Activated effector memory CD4-positive, alpha-beta T cell treated with Interleukin-2 at 50 U/mL for 16 hours (primary cell): Measurements from ENCODE around the gene SAG.

Experiments used
- DNase-seq: peaks from one replicate; pipeline ENCODE4 v3.0.0-alpha.2; 2020

SAG gene

DNA sequence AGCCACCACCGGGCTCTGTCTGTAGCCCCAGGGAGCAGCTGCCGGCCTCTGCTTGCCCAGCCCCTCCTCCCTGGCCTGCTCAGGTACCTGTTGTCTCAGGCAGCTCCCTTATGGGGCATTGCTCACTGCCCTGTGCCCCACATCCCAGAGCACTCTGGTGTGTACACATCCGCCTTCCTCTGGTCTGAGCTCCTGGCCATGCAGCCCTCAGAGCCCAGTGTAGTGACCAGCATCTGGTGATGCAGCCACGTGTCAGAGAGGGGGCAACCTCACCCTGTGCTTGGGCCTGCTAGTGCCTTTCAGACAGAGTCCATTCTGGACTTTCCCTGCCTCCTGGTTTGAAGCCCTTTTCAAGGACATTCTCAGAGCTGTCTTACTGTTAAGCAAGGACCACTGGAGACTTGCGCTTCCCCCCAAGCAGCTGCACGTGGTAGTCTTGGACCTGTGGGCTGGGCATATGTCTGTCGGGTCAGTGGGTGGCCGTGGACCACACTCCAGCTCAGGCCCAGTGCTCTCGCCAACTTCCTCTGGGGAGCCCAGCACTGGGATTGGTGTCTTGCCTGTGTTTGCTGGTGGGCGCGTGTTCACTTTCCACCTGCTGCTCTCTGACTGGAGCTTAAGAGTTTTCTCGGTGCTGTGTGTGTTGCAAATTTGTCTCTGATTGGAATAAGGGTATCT lies 77.3 kb downstream of the SAG start:
- no peak for DNase-seq

GRCh38 chr2:233385489-233386044 lies 78.0 kb downstream of the SAG start:
- no peak for DNase-seq

DNA sequence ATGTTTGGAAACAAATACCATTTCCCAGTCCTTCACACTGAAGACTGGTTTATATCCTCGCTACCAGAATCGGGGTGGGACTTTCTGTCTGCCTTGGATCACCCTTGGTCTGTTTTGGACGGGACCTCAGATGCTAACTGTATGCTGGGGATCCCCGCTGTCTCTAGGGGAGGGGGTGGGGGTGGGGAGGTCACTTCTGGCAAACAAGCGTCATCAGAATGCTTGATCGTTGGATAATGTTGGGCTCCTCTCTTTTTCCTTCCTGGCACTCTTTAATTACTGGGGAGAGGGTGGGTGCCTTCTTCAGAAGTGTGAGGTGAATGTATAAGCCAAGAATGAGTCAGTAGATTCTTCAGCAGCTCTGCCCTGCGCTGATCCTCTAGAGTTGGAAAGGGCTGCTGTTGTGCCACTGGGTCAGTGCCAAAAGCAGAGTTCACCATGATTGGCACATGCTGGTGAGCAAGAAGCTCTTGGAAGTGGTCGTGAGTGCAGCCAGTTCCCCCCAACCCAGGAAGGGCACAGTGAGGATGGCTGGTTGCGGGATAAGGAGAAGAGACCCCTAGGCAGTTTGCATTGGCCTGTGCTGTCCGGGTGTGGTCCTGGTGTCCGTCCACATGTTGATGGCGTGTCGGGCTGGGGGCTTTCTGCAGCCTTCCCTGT lies 78.9 kb downstream of the SAG start:
- DNase-seq: no peak

GRCh38 chr2:233387225-233387624 lies 79.6 kb downstream of the SAG start:
- DNase-seq: no peak

DNA sequence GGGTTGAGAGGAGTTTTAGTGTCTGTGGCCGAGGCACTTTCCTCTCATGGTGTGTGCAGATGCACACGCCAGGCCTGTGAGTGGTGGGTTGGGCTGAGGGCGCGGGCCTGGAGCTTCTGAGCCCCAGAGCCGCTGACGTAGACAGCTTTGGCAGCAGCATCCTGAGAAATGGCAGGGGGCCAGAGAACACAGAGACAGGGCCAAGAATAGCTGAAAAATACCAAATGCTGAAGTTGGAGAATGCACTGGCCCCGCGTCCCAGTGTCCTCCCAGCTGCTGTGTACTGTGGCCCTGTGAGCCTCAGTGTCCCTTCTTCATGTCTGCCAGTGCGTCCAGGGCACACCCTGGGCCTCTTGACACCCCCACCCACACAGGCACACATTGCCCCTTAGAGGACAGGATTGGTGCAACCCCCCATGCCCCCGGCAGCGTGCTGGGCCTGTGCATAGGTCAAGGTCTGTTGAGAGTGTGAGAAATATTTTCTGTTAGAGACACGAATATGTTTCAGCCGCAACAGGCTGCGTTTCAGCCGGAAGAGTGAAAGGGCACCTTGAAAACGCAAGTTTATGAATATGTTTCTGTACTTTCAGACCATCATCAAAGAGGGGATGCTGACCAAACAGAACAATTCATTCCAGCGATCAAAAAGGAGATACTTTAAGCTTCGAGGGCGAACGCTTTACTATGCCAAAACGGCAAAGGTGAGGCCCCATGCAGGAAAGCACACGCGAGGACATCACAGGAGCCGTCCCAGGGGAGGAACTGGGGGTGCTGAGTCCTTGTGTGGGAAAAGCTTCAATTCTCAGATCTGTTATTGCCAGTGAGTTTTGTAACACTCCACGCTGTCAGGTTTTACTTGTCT lies 80.3 kb downstream of the SAG start:
- no peak for DNase-seq

DNA sequence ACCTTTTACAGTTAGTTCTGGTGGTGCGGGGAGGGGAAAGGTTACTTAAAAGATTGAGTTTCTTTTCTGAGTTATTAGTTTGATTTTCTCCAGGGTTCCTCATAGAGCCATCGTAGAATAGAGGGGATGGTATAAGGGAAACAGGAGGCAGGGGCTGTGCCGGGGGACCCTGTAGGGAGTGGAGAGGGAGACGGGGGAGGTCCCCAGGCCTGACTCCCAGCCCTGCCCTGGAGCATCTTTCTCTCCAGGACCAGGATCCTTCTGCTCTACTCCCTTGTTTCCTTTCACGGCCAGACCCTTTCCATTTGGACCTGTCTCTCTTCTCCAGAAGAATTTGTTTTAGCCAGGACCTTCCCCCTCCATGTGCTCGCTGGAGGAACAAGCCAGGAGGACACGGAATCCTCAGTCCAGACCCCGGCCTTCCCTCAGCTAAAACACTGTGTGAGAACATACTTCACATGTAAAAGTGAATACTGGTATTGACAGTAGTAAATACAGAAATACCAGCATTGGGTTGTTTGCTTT lies 82.0 kb downstream of the SAG start:
- no peak for DNase-seq

DNA sequence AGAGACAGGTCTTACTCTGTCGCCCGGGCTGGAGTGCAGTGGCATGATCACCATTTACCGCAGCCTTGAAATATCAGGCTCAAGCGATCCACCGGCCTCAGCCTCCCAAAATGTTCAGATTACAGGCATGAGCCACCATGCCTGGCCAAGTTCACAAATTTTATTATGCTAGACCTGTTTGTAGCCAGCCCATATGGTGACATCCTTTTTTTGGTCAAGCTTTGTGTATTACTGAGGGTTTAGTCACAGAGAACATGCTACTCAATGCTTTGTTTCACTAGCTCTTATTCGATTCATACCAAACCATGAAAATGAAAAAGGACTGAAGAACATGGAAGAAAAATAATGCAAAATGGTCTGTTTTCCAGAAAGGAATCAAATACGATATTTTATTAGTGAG lies 88.1 kb downstream of the SAG start:
- no peak for DNase-seq
